ENCODE measurements around the gene ATP8A2.

DNA sequence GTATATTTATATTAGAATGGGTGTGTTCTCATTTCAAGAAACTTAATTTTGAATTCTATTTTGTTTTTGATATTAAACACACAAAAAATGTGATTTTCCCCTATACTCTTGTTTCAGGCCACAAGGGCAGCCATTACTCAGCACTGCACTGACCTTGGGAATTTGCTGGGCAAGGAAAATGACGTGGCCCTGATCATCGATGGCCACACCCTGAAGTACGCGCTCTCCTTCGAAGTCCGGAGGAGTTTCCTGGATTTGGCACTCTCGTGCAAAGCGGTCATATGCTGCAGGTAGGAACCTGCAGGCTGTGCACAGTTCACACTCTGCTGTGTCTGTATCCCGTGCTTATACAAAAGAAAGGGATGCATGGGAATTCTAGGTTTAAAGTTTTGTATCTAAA is 327.3 kb downstream of the ATP8A2 start:
- no peak for TF ChIP-seq POLR2AphosphoS5 (IDR thresholded peaks at IDR 0.05)
- no peak for TF ChIP-seq POLR2A (IDR thresholded peaks at IDR 0.05)
